GM23338 (cell line): Measurements from ENCODE around the gene BTN1A1. TPM values are rescaled to one million over a fixed set of nuclear protein-coding genes. Genes with fewer than 3 reads are reported as not detected.

Source experiments
- ATAC-seq: fragments of 200-7000 bp; cut with Tn5 transposase; 3 replicates; pipeline ENCODE4 v1.9.1; 2020
- DNase-seq: peaks from one replicate; pipeline ENCODE4 v3.0.0-alpha.2; 2015; ENCODE audit warnings: low spot score
- H2AFZ ChIP-seq: fragments of 200-600 bp; sonication (generic); 2 replicates; pipeline ENCODE4 v1.8.0; 2016; ENCODE audit warnings: antibody characterized with exemption, mild to moderate bottlenecking, moderate library complexity
- H3F3A ChIP-seq: fragments of 200-600 bp; sonication (generic); replicated peaks from 2 replicates; pipeline ENCODE4 v1.8.0; 2017; ENCODE audit warnings: antibody characterized with exemption, mixed run types, low read depth
- H3K27ac ChIP-seq: fragments of 200-600 bp; sonication (generic); 2 replicates; pipeline ENCODE4 v1.6.1; 2016; ENCODE audit warnings: low read depth
- H3K27me3 ChIP-seq: fragments of 200-600 bp; sonication (generic); 2 replicates; pipeline ENCODE4 v1.8.0; 2016; ENCODE audit warnings: mild to moderate bottlenecking, mixed run types, moderate library complexity; ENCODE audit not compliant: insufficient read depth
- H3K36me3 ChIP-seq: fragments of 200-600 bp; sonication (generic); 2 replicates; pipeline ENCODE4 v1.8.0; 2016; ENCODE audit warnings: mild to moderate bottlenecking; ENCODE audit not compliant: insufficient read depth
- H3K4me1 ChIP-seq: fragments of 200-600 bp; sonication (generic); 2 replicates; pipeline ENCODE4 v1.8.0; 2016; ENCODE audit warnings: mild to moderate bottlenecking, moderate library complexity; ENCODE audit not compliant: insufficient read depth
- H3K4me2 ChIP-seq: fragments of 200-600 bp; sonication (generic); 2 replicates; pipeline ENCODE4 v1.7.1; 2017; ENCODE audit warnings: mixed run types
- H3K4me3 ChIP-seq: fragments of 200-600 bp; sonication (generic); 2 replicates; pipeline ENCODE4 v1.6.1; 2016; ENCODE audit warnings: mixed run types
- H3K79me2 ChIP-seq: fragments of 200-600 bp; sonication (generic); replicated peaks from 2 replicates; pipeline ENCODE4 v1.8.0; 2017; ENCODE audit warnings: mild to moderate bottlenecking; ENCODE audit not compliant: insufficient read depth
- H3K9me2 ChIP-seq: fragments of 200-600 bp; sonication (generic); 2 replicates; pipeline ENCODE4 v1.8.0; 2017; ENCODE audit not compliant: insufficient read depth
- H4K20me1 ChIP-seq: fragments of 200-600 bp; sonication (generic); replicated peaks from 2 replicates; pipeline ENCODE4 v1.8.0; 2017; ENCODE audit warnings: mild to moderate bottlenecking; ENCODE audit not compliant: insufficient read depth
- H3K27ac Mint-ChIP-seq: 2 replicates; pipeline ENCODE4 v1.8.0; 2020; ENCODE audit warnings: inconsistent platforms, mild to moderate bottlenecking, moderate library complexity, mixed read lengths
- H3K27me3 Mint-ChIP-seq: 3 replicates; pipeline ENCODE4 v1.8.0; 2022; ENCODE audit warnings: low read depth, mild to moderate bottlenecking, moderate library complexity, mixed read lengths, inconsistent platforms; ENCODE audit not compliant: insufficient read depth, poor library complexity
- H3K36me3 Mint-ChIP-seq: 3 replicates; pipeline ENCODE4 v1.8.0; 2021; ENCODE audit warnings: low read depth, mild to moderate bottlenecking, inconsistent platforms, moderate library complexity, mixed read lengths
- H3K4me1 Mint-ChIP-seq: 3 replicates; pipeline ENCODE4 v1.8.0; 2020; ENCODE audit warnings: mild to moderate bottlenecking, inconsistent platforms, mixed read lengths
- H3K4me3 Mint-ChIP-seq: 3 replicates; pipeline ENCODE4 v1.8.0; 2021; ENCODE audit warnings: moderate library complexity, mild to moderate bottlenecking, inconsistent platforms, mixed read lengths
- H3K9me3 Mint-ChIP-seq: 3 replicates; pipeline ENCODE4 v1.8.0; 2020; ENCODE audit warnings: moderate library complexity, mild to moderate bottlenecking, inconsistent platforms, mixed read lengths
- EZH2 ChIP-seq: fragments of 200-600 bp; sonication (generic); IDR thresholded peaks from one replicate; pipeline ENCODE4 v1.8.0; 2017; ENCODE audit warnings: antibody characterized with exemption, mild to moderate bottlenecking, low read depth; ENCODE audit not compliant: unreplicated experiment
- EZH2phosphoT487 ChIP-seq: fragments of 200-600 bp; sonication (generic); IDR thresholded peaks from one replicate; pipeline ENCODE4 v1.8.1; 2018; ENCODE audit warnings: antibody characterized with exemption; ENCODE audit not compliant: unreplicated experiment
- NANOG ChIP-seq: IDR thresholded peaks from 2 replicates; pipeline ENCODE4 v1.6.1; 2016; ENCODE audit warnings: antibody characterized with exemption, borderline replicate concordance
- ZNF114 ChIP-seq: fragments of 250-450 bp; sonication (Bioruptor Pico); IDR thresholded peaks from 2 replicates; pipeline ENCODE4 v1.5.0; 2020; ENCODE audit warnings: mild to moderate bottlenecking, moderate library complexity
- ZNF331 ChIP-seq: fragments of 250-450 bp; sonication (Bioruptor Pico); IDR thresholded peaks from 2 replicates; pipeline ENCODE4 v1.5.0; 2020; ENCODE audit warnings: low read depth, mild to moderate bottlenecking, moderate library complexity
- polyA plus RNA-seq: library from polyadenylated mRNA; unstranded; fragments of >200 nt; fragmentation: Nextera tagmentation; extraction: Ambion mirVana; gene quantifications from 2 replicates; pipeline ENCODE4 v1.2.1, GENCODE V29; 2016
- total RNA-seq: library from RNA; depleted of rRNA; stranded (reverse); fragments of >200 nt; shearing (Covaris generic); gene quantifications from 2 replicates; pipeline ENCODE4 v1.2.3, GENCODE V29; 2014
- TF ChIP-seq, protein P1 (sequence below): fragments of 250-450 bp; sonication (Bioruptor Pico); IDR thresholded peaks from 2 replicates; pipeline ENCODE4 v1.5.0; 2020; ENCODE audit warnings: mild to moderate bottlenecking, moderate library complexity
- TF ChIP-seq, protein P2 (sequence below): IDR thresholded peaks from 2 replicates; pipeline ENCODE4 v1.6.1; 2016; ENCODE audit warnings: antibody characterized with exemption
- TF ChIP-seq, protein P3 (sequence below): IDR thresholded peaks from one replicate; pipeline ENCODE4 v1.6.1; 2018; ENCODE audit warnings: antibody characterized with exemption; ENCODE audit not compliant: unreplicated experiment

The BTN1A1 gene
- total and polyA plus RNA-seq, 2 experiments from 2014 or later = 0.13 to 0.38 TPM

DNA sequence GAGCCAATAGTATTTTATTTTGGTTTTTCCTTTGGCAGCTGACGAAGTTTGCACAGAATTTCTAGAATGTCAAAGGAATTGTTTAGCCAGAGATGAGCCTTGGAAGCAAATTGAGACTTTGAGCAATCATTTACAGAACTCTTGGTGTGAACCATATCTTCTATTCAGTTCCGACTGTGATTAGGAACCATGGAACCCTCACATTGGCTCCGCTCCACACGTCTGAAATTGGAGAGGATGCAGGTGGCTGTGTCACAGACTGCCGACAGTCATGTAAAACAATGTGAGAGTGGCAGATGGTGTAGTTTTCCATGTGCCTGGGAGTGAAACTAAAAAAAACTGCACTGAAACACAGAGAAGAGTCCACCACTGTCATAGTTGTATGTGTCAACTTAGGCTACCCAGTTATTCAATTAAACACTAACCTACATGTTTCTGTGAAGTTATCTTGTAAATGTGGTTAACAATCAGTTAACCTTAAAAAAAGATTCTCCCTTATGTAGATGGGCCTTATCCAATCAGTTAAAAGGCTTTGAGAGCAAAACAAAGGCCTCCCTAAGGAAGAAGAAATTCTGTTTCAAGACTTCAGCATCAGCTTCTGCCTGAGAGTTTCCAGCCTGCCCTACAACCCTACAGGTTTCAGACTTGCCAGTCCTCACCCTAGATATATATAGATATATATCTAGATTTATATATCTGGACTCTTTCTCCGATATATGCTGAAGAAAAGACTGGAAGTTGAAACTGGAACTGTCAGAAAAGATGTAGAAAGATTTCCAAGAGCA, 34.8 kb downstream of the BTN1A1 start:
- 0 out of 2 replicates have a peak, but pooled peaks cover 12% of the 10 kb centered on the region for H3F3A ChIP-seq
- H3K4me1 ChIP-seq = peaks cover 34% of the 10 kb centered on the region
- H3K79me2 ChIP-seq = peaks cover 11% of the 10 kb centered on the region; the same call in 1 of the 2 replicates
- DNase-seq = peak; percentile 39
- peak overlapping the region; percentile 31; the same call in 1 of the 3 replicates for H3K4me3 Mint-ChIP-seq
- peaks cover 19% of the 10 kb centered on the region for H3K4me1 Mint-ChIP-seq
- H3K27me3 ChIP-seq = no peaks in the 10 kb centered on the region
- peaks cover 28% of the 10 kb centered on the region for H3K27me3 Mint-ChIP-seq
- H4K20me1 ChIP-seq = no peaks in the 10 kb centered on the region
- H3K36me3 ChIP-seq = no peaks in the 10 kb centered on the region
- peaks cover 13% of the 10 kb centered on the region; the same call in 2 of the 3 replicates for H3K9me3 Mint-ChIP-seq
- TF ChIP-seq, protein P1, sequence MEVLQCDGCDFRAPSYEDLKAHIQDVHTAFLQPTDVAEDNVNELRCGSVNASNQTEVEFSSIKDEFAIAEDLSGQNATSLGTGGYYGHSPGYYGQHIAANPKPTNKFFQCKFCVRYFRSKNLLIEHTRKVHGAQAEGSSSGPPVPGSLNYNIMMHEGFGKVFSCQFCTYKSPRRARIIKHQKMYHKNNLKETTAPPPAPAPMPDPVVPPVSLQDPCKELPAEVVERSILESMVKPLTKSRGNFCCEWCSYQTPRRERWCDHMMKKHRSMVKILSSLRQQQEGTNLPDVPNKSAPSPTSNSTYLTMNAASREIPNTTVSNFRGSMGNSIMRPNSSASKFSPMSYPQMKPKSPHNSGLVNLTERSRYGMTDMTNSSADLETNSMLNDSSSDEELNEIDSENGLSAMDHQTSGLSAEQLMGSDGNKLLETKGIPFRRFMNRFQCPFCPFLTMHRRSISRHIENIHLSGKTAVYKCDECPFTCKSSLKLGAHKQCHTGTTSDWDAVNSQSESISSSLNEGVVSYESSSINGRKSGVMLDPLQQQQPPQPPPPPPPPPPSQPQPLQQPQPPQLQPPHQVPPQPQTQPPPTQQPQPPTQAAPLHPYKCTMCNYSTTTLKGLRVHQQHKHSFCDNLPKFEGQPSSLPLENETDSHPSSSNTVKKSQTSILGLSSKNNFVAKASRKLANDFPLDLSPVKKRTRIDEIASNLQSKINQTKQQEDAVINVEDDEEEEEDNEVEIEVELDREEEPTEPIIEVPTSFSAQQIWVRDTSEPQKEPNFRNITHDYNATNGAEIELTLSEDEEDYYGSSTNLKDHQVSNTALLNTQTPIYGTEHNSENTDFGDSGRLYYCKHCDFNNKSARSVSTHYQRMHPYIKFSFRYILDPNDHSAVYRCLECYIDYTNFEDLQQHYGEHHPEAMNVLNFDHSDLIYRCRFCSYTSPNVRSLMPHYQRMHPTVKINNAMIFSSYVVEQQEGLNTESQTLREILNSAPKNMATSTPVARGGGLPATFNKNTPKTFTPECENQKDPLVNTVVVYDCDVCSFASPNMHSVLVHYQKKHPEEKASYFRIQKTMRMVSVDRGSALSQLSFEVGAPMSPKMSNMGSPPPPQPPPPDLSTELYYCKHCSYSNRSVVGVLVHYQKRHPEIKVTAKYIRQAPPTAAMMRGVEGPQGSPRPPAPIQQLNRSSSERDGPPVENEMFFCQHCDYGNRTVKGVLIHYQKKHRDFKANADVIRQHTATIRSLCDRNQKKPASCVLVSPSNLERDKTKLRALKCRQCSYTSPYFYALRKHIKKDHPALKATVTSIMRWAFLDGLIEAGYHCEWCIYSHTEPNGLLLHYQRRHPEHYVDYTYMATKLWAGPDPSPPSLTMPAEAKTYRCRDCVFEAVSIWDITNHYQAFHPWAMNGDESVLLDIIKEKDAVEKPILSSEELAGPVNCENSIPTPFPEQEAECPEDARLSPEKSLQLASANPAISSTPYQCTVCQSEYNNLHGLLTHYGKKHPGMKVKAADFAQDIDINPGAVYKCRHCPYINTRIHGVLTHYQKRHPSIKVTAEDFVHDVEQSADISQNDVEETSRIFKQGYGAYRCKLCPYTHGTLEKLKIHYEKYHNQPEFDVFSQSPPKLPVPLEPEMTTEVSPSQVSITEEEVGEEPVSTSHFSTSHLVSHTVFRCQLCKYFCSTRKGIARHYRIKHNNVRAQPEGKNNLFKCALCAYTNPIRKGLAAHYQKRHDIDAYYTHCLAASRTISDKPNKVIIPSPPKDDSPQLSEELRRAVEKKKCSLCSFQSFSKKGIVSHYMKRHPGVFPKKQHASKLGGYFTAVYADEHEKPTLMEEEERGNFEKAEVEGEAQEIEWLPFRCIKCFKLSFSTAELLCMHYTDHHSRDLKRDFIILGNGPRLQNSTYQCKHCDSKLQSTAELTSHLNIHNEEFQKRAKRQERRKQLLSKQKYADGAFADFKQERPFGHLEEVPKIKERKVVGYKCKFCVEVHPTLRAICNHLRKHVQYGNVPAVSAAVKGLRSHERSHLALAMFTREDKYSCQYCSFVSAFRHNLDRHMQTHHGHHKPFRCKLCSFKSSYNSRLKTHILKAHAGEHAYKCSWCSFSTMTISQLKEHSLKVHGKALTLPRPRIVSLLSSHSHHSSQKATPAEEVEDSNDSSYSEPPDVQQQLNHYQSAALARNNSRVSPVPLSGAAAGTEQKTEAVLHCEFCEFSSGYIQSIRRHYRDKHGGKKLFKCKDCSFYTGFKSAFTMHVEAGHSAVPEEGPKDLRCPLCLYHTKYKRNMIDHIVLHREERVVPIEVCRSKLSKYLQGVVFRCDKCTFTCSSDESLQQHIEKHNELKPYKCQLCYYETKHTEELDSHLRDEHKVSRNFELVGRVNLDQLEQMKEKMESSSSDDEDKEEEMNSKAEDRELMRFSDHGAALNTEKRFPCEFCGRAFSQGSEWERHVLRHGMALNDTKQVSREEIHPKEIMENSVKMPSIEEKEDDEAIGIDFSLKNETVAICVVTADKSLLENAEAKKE (CRISPR knock-in tag) = no peak
- TF ChIP-seq EZH2 = no peak
- TF ChIP-seq EZH2phosphoT487 = no peak
- TF ChIP-seq NANOG = no peak
- no peak for TF ChIP-seq ZNF331
- no peak for TF ChIP-seq ZNF114 (CRISPR knock-in tag)
- TF ChIP-seq, protein P2, sequence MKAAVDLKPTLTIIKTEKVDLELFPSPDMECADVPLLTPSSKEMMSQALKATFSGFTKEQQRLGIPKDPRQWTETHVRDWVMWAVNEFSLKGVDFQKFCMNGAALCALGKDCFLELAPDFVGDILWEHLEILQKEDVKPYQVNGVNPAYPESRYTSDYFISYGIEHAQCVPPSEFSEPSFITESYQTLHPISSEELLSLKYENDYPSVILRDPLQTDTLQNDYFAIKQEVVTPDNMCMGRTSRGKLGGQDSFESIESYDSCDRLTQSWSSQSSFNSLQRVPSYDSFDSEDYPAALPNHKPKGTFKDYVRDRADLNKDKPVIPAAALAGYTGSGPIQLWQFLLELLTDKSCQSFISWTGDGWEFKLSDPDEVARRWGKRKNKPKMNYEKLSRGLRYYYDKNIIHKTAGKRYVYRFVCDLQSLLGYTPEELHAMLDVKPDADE = no peak
- TF ChIP-seq, protein P3, sequence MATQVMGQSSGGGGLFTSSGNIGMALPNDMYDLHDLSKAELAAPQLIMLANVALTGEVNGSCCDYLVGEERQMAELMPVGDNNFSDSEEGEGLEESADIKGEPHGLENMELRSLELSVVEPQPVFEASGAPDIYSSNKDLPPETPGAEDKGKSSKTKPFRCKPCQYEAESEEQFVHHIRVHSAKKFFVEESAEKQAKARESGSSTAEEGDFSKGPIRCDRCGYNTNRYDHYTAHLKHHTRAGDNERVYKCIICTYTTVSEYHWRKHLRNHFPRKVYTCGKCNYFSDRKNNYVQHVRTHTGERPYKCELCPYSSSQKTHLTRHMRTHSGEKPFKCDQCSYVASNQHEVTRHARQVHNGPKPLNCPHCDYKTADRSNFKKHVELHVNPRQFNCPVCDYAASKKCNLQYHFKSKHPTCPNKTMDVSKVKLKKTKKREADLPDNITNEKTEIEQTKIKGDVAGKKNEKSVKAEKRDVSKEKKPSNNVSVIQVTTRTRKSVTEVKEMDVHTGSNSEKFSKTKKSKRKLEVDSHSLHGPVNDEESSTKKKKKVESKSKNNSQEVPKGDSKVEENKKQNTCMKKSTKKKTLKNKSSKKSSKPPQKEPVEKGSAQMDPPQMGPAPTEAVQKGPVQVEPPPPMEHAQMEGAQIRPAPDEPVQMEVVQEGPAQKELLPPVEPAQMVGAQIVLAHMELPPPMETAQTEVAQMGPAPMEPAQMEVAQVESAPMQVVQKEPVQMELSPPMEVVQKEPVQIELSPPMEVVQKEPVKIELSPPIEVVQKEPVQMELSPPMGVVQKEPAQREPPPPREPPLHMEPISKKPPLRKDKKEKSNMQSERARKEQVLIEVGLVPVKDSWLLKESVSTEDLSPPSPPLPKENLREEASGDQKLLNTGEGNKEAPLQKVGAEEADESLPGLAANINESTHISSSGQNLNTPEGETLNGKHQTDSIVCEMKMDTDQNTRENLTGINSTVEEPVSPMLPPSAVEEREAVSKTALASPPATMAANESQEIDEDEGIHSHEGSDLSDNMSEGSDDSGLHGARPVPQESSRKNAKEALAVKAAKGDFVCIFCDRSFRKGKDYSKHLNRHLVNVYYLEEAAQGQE = no peak
- peak overlapping the region; percentile 21 for H3K4me2 ChIP-seq
- no peak overlapping the region for H3K27ac Mint-ChIP-seq
- no peaks in the 10 kb centered on the region for H3K9me2 ChIP-seq
- H2AFZ ChIP-seq = no peak overlapping the region
- no peak for ATAC-seq
- peaks cover 6% of the 10 kb centered on the region; the same call in 2 of the 3 replicates for H3K36me3 Mint-ChIP-seq
- H3K27ac ChIP-seq = no peak overlapping the region; the same call in 1 of the 2 replicates
- H3K4me3 ChIP-seq = no peak overlapping the region
